Activated T-helper 17 cell treated with anti-CD3 and anti-CD28 coated beads, Interleukin-2, amount 50 U/mL, for 72 hours (primary cell): ENCODE measurements around the gene SYNM. TPM values are rescaled to one million over a fixed set of nuclear protein-coding genes. Genes with fewer than 3 reads are reported as not detected.
"Not testable (repeated sequence)": the region's sequence is repeated elsewhere in the genome, so short reads cannot be mapped to it uniquely, and the experiment has no call there.

ENCODE experiments used
- ATAC-seq: fragments of 150-1000 bp; cut with Tn5 transposase; replicated peaks from 2 replicates; pipeline ENCODE4 v1.10.0; 2021; ENCODE audit warnings: mild to moderate bottlenecking, moderate library complexity
- H3K27ac Mint-ChIP-seq: one replicate; pipeline ENCODE4 v1.8.0; 2022; ENCODE audit warnings: mixed read lengths
- H3K27me3 Mint-ChIP-seq: one replicate; pipeline ENCODE4 v1.8.0; 2022; ENCODE audit warnings: mixed read lengths
- H3K36me3 Mint-ChIP-seq: one replicate; pipeline ENCODE4 v1.8.0; 2022; ENCODE audit warnings: low read depth, mild to moderate bottlenecking, mixed read lengths
- H3K4me1 Mint-ChIP-seq: one replicate; pipeline ENCODE4 v1.8.0; 2022; ENCODE audit warnings: mixed read lengths
- H3K4me3 Mint-ChIP-seq: one replicate; pipeline ENCODE4 v1.8.0; 2022; ENCODE audit warnings: mild to moderate bottlenecking, mixed read lengths
- H3K9me3 Mint-ChIP-seq: one replicate; pipeline ENCODE4 v1.8.0; 2022; ENCODE audit warnings: mixed read lengths
- total RNA-seq, 2 donors: library from RNA; stranded (reverse); gene quantifications; one replicate each; pipeline ENCODE4 v1.2.3, GENCODE V29; 2022

Gene SYNM
- total RNA-seq, 2 donors from 2014 or later, result 0.43 to 0.58 TPM

DNA sequence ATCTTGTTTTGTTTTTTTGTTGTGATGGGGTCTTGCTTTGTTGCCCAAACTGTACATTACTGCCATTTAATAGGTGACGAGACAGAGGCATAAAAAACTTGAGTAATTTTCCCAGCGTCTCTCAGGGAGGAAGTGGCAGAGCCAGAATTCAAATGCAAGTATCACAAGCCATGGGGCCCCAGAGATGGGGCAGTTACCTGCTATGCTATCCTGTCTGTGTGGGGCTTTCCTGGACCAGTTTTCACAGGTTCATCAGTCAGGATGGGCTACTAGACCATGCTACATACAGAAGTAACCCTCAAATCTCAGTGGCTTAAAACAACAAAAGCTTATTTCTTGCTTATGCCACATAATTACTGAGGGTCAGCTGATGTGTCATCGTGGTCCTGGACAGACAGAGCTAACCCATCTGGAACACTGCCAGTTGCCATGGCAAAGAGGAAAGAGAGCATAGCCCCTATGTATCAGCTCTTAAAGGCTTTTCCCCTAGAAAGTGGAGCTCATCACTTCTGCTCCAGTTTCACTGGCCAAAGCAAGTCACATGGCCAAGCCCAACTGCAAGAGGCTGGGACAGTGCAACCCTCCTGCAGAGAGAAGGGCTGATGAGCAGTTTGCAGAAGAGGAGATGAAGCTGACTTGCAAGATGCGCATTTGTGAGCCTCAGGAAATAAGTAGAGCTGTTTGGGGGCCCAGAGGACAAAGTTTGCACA lies 31.7 kb upstream of the SYNM start:
- Mint-ChIP-seq H3K9me3 (no peaks in the 10 kb centered on the region), H3K36me3 (no peaks in the 10 kb centered on the region), H3K27me3 (no peaks in the 10 kb centered on the region), H3K27ac (no peak overlapping the region), H3K4me1 (no peaks in the 10 kb centered on the region), H3K4me3 (no peak overlapping the region)
- ATAC-seq, result no peak

DNA sequence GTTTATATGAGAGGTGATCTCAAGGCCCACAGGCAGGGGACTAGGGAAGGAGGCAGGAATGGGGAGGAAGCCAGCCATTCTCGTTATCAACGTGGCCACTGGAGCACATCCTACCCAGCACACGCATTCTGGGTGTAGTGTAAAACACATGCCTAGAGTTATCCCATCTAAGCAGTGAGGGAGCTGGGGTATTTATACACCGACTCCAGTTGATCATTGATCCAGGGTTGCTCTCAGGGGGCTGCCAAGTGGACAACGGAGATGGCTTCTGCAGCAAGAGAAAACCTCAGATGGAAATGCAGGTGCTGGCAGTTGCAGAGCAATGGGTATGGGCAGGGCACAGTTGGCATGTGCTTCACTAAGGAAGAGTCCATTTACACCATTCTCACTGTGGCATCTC lies 30.4 kb upstream of the SYNM start:
- Mint-ChIP-seq H3K27ac (no peak overlapping the region), H3K9me3 (no peaks in the 10 kb centered on the region), H3K36me3 (no peaks in the 10 kb centered on the region), H3K27me3 (peaks cover 6% of the 10 kb centered on the region), H3K4me1 (no peaks in the 10 kb centered on the region), H3K4me3 (no peak overlapping the region)
- no peak for ATAC-seq

GRCh38 chr15:99075059-99075652 lies 29.7 kb upstream of the SYNM start:
- H3K4me3 Mint-ChIP-seq, H3K4me1 Mint-ChIP-seq, H3K27me3 Mint-ChIP-seq, H3K27ac Mint-ChIP-seq, ATAC-seq, H3K36me3 Mint-ChIP-seq, H3K9me3 Mint-ChIP-seq: not testable (repeated sequence)

DNA sequence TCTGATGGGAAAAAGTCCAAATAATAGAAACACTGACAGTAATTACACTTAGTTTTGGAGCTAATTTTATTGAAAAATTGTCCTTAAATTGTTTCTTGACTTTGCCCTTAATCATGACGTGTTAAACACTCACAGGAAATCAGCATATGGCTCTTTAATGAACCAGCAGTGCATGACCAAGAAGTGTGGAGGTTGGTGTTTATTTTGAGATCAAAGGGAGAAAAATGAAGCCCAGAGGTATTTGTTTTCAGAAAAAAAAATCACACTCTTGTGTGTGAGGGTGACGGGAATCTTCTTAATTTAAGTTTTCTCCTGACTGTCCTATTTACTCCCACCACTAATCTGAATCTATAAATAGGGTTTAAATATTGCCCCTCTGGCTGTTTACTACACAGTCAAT lies 28.8 kb upstream of the SYNM start:
- H3K4me3 Mint-ChIP-seq, result peak overlapping the region; percentile 67
- H3K27ac Mint-ChIP-seq, result peak overlapping the region; percentile 46
- H3K27me3 Mint-ChIP-seq, result peaks cover 10% of the 10 kb centered on the region
- no peaks in the 10 kb centered on the region for H3K9me3 Mint-ChIP-seq
- H3K36me3 Mint-ChIP-seq, result no peaks in the 10 kb centered on the region
- ATAC-seq, result peak; percentile 11
- no peaks in the 10 kb centered on the region for H3K4me1 Mint-ChIP-seq

DNA sequence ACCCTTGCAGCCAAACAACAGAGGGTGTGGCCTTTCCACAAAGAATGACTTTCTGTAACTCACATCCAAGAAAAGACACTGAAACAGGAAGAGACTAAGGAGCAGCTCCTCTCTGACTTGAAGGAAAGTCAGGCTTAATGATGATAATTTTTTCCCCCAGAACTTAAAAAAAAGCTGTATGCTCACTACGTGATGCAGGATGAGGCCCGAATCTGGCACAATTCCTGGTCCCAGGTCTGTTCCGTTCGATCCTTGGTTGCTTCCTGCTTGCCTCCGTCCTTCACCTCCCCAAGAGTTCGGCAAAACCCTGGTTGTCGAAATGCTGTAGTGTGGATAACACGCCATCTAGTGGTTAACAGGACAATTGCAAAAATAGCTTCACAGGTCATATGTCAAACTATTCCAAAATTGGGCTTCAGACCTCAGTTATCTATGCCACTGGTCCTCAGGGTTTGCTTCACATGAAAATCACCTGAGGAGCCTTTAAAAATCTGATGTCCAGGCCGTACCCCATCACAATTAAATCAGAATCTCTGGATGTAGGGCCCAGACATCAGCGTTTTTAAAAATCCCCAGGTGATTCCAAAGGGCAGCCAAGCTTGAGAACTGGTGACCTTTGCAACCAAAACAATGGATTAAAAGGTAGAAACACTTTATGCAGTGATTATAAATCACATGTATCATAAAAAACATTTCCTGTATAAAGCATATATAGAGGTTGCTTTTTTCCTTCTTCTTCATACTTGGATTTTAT lies 28.1 kb upstream of the SYNM start:
- Mint-ChIP-seq H3K9me3 (no peaks in the 10 kb centered on the region), H3K4me1 (no peaks in the 10 kb centered on the region), H3K27ac (peak overlapping the region; percentile 46), H3K36me3 (no peaks in the 10 kb centered on the region), H3K27me3 (peaks cover 14% of the 10 kb centered on the region), H3K4me3 (peak overlapping the region; percentile 67)
- ATAC-seq, result peak; percentile 90

DNA sequence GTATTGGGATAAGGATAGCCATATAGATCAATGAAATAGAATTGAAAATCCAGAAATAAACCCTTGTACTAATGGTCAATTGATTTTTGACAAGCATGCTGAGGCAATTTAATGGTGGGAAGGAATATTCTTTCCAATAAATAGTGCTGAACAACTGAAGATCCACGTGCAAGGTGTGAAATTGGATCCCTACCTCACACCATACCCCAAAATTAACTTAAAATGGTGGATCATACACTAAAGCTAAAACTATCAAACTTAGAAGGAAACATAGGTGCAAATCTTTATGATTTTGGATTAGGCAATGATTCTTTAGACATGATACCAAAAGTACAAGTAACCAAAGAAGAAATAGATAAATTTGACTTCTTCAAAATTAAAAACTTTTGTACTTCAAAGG lies 22.1 kb upstream of the SYNM start:
- no peak overlapping the region for H3K4me3 Mint-ChIP-seq
- no peaks in the 10 kb centered on the region for H3K4me1 Mint-ChIP-seq
- H3K27me3 Mint-ChIP-seq, result peaks cover 17% of the 10 kb centered on the region
- ATAC-seq, result no peak
- no peak overlapping the region for H3K27ac Mint-ChIP-seq
- no peaks in the 10 kb centered on the region for H3K36me3 Mint-ChIP-seq
- no peaks in the 10 kb centered on the region for H3K9me3 Mint-ChIP-seq

- no peaks in the 10 kb centered on the region for H3K36me3 Mint-ChIP-seq
- no peaks in the 10 kb centered on the region for H3K9me3 Mint-ChIP-seq
- H3K27me3 Mint-ChIP-seq, result peaks cover 13% of the 10 kb centered on the region
- no peak for ATAC-seq
- no peak overlapping the region for H3K27ac Mint-ChIP-seq
- no peak overlapping the region for H3K4me3 Mint-ChIP-seq
- peaks cover 1% of the 10 kb centered on the region for H3K4me1 Mint-ChIP-seq
These were observed 19.9 kb upstream of the SYNM start for GRCh38 chr15:99084965-99085364.

DNA sequence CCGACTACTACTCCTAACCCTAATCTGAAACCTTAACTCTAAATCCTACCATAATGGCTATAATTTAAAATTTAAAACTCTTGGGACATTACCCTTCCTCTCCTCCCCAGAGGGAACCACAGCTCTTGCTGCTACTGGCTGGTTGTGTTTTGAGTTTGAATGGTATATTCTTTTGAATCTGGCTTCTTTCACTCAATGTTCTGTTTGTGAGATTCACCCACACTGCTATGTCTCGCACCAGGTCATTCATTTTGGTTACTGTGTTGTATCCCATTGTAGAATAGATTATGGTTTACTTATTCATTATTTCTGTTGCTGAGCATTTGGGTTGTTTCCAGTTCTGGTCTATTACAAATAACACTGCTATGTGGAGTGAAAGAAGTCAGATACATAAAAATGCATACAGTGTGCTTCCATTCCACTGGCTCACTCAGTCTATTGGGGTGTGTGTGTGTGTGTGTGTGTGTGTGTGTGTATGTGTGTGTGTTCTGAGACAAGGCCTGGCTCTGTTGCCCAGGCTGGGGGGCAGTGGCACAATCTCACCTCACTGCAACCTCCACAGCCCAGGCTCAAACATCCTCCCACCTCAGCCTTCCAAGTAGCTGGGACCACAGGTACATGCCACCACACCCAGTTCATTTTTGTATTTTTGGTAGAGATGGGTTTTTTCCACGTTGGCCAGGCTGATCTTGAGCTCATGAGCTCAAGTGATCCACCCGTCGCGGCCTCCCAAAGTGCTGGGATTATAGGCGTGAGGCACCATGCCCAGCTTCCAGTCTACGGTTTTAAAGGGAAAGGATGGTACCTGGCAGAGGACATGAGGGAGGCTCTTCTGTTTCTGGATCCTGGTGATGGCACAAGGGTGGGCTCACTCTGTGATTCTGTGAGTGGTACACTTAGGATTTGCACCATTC lies 19.2 kb upstream of the SYNM start:
- Mint-ChIP-seq H3K4me3 (no peak overlapping the region), H3K36me3 (no peaks in the 10 kb centered on the region), H3K4me1 (peaks cover 7% of the 10 kb centered on the region), H3K27ac (no peak overlapping the region), H3K9me3 (no peaks in the 10 kb centered on the region), H3K27me3 (peaks cover 16% of the 10 kb centered on the region)
- no peak for ATAC-seq

GRCh38 chr15:99086327-99086667 lies 18.6 kb upstream of the SYNM start:
- Mint-ChIP-seq H3K4me3 (no peak overlapping the region), H3K27ac (no peak overlapping the region), H3K27me3 (peaks cover 11% of the 10 kb centered on the region), H3K4me1 (peaks cover 7% of the 10 kb centered on the region), H3K36me3 (no peaks in the 10 kb centered on the region), H3K9me3 (no peaks in the 10 kb centered on the region)
- no peak for ATAC-seq

DNA sequence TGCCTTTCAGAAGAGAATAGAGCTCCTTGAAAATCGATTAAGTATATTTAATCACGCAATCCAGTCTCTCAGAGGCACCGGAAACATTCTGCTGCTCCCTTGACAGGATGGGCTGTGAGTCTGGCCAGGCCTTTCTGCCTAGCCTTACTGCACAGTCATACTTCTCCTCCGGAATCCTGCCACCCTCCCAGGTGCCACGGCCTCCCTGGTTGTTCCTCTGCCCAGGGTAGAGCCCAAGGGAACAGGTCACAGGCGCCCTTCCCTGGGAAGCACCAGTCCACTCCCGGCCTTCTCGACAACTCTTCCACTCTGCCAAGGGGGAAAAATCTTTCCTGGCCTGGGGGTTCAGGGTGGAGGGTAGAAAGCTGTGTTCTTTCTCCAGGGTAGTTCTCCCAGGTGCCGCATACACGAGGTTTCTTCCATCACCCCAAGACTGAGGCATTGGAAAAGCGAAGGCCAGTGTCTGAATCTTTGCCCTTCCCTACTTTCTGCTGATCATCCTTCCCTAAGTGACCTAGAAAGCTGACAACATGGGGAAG lies 17.4 kb upstream of the SYNM start:
- H3K27me3 Mint-ChIP-seq, result peaks cover 6% of the 10 kb centered on the region
- H3K36me3 Mint-ChIP-seq, result no peaks in the 10 kb centered on the region
- no peak overlapping the region for H3K4me3 Mint-ChIP-seq
- H3K4me1 Mint-ChIP-seq, result peaks cover 7% of the 10 kb centered on the region
- H3K9me3 Mint-ChIP-seq, result no peaks in the 10 kb centered on the region
- ATAC-seq, result no peak
- no peak overlapping the region for H3K27ac Mint-ChIP-seq

DNA sequence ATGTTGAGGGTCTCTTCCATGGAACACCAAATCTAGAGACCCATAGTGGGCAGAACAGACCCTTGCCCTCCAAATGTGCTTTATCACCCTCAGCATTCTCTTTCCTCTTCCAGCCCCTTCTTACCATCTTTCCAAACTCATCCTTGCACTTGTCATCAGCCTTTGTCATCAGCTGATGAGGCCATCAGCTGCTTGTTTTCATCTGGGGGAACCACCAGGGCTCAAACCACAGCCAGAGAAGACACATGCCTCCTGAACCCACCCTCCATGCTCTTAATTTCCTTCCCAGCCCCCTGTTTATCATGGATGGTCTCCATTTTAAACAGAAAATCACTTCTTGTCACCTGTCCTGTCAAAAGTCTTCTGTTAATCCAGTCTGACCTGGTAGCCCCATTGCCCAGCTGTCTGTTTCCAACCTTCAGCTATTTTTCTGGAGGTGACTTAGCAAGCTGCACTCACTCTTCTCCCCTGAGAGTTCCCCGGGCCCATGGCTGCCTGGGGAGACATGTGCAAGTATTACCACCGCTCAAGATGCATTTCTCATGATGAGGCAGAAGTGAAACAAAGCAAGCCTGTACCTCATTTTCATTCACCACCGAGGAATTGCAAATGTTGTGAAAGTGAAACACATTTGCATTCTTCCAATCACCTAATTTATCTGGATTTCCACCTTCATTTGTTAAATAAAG lies 14.7 kb upstream of the SYNM start:
- H3K36me3 Mint-ChIP-seq, result no peaks in the 10 kb centered on the region
- ATAC-seq, result peak; percentile 65
- peaks cover 6% of the 10 kb centered on the region for H3K27me3 Mint-ChIP-seq
- peak overlapping the region; percentile 15 for H3K27ac Mint-ChIP-seq
- no peaks in the 10 kb centered on the region for H3K9me3 Mint-ChIP-seq
- H3K4me1 Mint-ChIP-seq, result peaks cover 7% of the 10 kb centered on the region
- H3K4me3 Mint-ChIP-seq, result no peak overlapping the region

DNA sequence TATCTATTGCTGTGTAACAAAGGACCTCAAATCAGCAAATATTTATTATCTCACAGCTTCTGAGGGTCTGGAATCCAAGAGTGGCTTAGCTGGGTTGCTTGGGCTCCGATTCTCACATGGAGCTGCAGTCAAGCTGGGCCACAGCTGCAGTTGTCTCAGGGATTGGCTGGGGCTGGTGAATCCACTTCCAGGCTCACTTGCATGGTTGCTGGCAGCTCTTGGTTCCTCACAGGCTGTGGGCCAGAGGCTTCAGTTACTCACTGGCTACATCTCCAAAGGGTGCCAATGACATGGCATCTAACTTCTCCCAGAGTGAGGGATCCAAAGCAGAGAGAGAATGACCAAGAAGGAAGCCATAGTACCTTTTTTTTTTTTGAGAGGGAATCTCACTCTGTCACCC lies 13.9 kb upstream of the SYNM start:
- Mint-ChIP-seq H3K36me3 (no peaks in the 10 kb centered on the region), H3K27me3 (peaks cover 6% of the 10 kb centered on the region), H3K27ac (no peak overlapping the region), H3K4me3 (no peak overlapping the region), H3K9me3 (no peaks in the 10 kb centered on the region), H3K4me1 (peaks cover 7% of the 10 kb centered on the region)
- no peak for ATAC-seq

- H3K9me3 Mint-ChIP-seq, result no peaks in the 10 kb centered on the region
- ATAC-seq, result no peak
- H3K27me3 Mint-ChIP-seq, result peaks cover 17% of the 10 kb centered on the region
- H3K4me1 Mint-ChIP-seq, result peaks cover 7% of the 10 kb centered on the region
- H3K36me3 Mint-ChIP-seq, result no peaks in the 10 kb centered on the region
- no peak overlapping the region for H3K27ac Mint-ChIP-seq
- H3K4me3 Mint-ChIP-seq, result no peak overlapping the region
These were observed 12.2 kb upstream of the SYNM start for GRCh38 chr15:99092554-99093172.
